DOHH2 (cell line): ENCODE data around the gene GRM2.

Experiments used
- H3F3A ChIP-seq: fragments of 200-600 bp; sonication (generic), shearing (Covaris generic); 2 replicates; pipeline ENCODE4 v1.6.0; 2016; ENCODE audit warnings: antibody characterized with exemption, mild to moderate bottlenecking; ENCODE audit not compliant: control insufficient read depth, insufficient read depth
- H3K27ac ChIP-seq: fragments of 200-600 bp; sonication (generic); 2 replicates; pipeline ENCODE4 v1.5.1; 2014; ENCODE audit warnings: low read depth, mild to moderate bottlenecking, low read length, moderate library complexity
- H3K27me3 ChIP-seq: fragments of 200-600 bp; sonication (generic); 2 replicates; pipeline ENCODE4 v1.6.1; 2014; ENCODE audit warnings: mild to moderate bottlenecking, low read length, mixed read lengths; ENCODE audit not compliant: control insufficient read depth
- H3K36me3 ChIP-seq: fragments of 200-600 bp; sonication (generic); 2 replicates; pipeline ENCODE4 v1.6.1; 2014; ENCODE audit warnings: mild to moderate bottlenecking, low read length, moderate library complexity, mixed read lengths; ENCODE audit not compliant: control insufficient read depth
- H3K4me1 ChIP-seq: fragments of 200-600 bp; sonication (generic); 2 replicates; pipeline ENCODE4 v1.6.1; 2014; ENCODE audit warnings: mild to moderate bottlenecking, low read length, mixed read lengths; ENCODE audit not compliant: control insufficient read depth
- H3K4me2 ChIP-seq: fragments of 200-600 bp; sonication (generic); 2 replicates; pipeline ENCODE4 v1.6.0; 2014; ENCODE audit warnings: mild to moderate bottlenecking, low read length, moderate library complexity
- H3K4me3 ChIP-seq: fragments of 200-600 bp; sonication (generic); 2 replicates; pipeline ENCODE4 v1.5.1; 2014; ENCODE audit warnings: mild to moderate bottlenecking, low read length, mixed read lengths
- H3K79me2 ChIP-seq: fragments of 200-600 bp; sonication (generic); 2 replicates; pipeline ENCODE4 v1.6.1; 2014; ENCODE audit warnings: mild to moderate bottlenecking, low read length, mixed read lengths; ENCODE audit not compliant: control insufficient read depth
- H3K9me2 ChIP-seq: fragments of 200-600 bp; sonication (generic); replicated peaks from 2 replicates; pipeline ENCODE4 v1.6.1; 2014; ENCODE audit warnings: mild to moderate bottlenecking, low read length, mixed read lengths; ENCODE audit not compliant: control insufficient read depth
- H3K9me3 ChIP-seq: fragments of 200-600 bp; sonication (generic); 2 replicates; pipeline ENCODE4 v1.6.1; 2014; ENCODE audit warnings: antibody characterized with exemption, low read length, mixed read lengths; ENCODE audit not compliant: control insufficient read depth, insufficient read depth
- H4K20me1 ChIP-seq: fragments of 200-600 bp; sonication (generic); 2 replicates; pipeline ENCODE4 v1.6.0; 2014; ENCODE audit warnings: low read depth, mild to moderate bottlenecking, antibody characterized with exemption, low read length, moderate library complexity; ENCODE audit not compliant: control insufficient read depth, insufficient read depth
- CTCF ChIP-seq: fragments of 200-600 bp; sonication (generic); IDR thresholded peaks from one replicate; pipeline ENCODE4 v1.5.1; 2014; ENCODE audit warnings: antibody characterized with exemption, mild to moderate bottlenecking, low read depth, low read length; ENCODE audit not compliant: poor library complexity, severe bottlenecking
- EZH2phosphoT487 ChIP-seq: fragments of 200-600 bp; sonication (generic); IDR thresholded peaks from 2 replicates; pipeline ENCODE4 v1.6.1; 2017; ENCODE audit warnings: borderline replicate concordance, mild to moderate bottlenecking, antibody characterized with exemption, low read length, moderate library complexity, mixed read lengths

The GRM2 gene

GRCh38 chr3:51711352-51712037 is 4.6 kb downstream of the GRM2 start:
- Histone ChIP-seq H3K9me2 (no peaks in the 10 kb centered on the region), H3K4me1 (peaks cover 3% of the 10 kb centered on the region; the same call in 1 of the 2 replicates), H3K9me3 (no peaks in the 10 kb centered on the region), H3K4me2 (no peak overlapping the region), H3K36me3 (no peaks in the 10 kb centered on the region), H3K4me3 (no peak overlapping the region), H4K20me1 (no peaks in the 10 kb centered on the region), H3F3A (no peaks in the 10 kb centered on the region), H3K27me3 (no peaks in the 10 kb centered on the region), H3K79me2 (no peaks in the 10 kb centered on the region), H3K27ac (no peak overlapping the region)
- TF ChIP-seq CTCF (no peak), EZH2phosphoT487 (no peak)

- Histone ChIP-seq H3K9me2 (no peaks in the 10 kb centered on the region), H3K4me1 (peaks cover 8% of the 10 kb centered on the region; the same call in 1 of the 2 replicates), H3K4me3 (no peak overlapping the region), H3K9me3 (no peaks in the 10 kb centered on the region), H3K4me2 (no peak overlapping the region), H3K79me2 (no peaks in the 10 kb centered on the region), H3K27ac (no peak overlapping the region), H3F3A (no peaks in the 10 kb centered on the region), H3K27me3 (no peaks in the 10 kb centered on the region), H3K36me3 (no peaks in the 10 kb centered on the region), H4K20me1 (no peaks in the 10 kb centered on the region)
- no peak for TF ChIP-seq EZH2phosphoT487
- no peak for TF ChIP-seq CTCF
Observed at GRCh38 chr3:51712038-51712420, 5.2 kb downstream of the GRM2 start.

- no peaks in the 10 kb centered on the region for H3F3A ChIP-seq
- H3K4me2 ChIP-seq = no peak overlapping the region
- H3K79me2 ChIP-seq = no peaks in the 10 kb centered on the region
- peaks cover 11% of the 10 kb centered on the region; the same call in 1 of the 2 replicates for H3K4me1 ChIP-seq
- no peaks in the 10 kb centered on the region for H3K27me3 ChIP-seq
- H3K4me3 ChIP-seq = no peak overlapping the region
- H3K36me3 ChIP-seq = no peaks in the 10 kb centered on the region
- TF ChIP-seq CTCF = no peak
- H3K9me3 ChIP-seq = no peaks in the 10 kb centered on the region
- no peak overlapping the region for H3K27ac ChIP-seq
- H3K9me2 ChIP-seq = no peaks in the 10 kb centered on the region
- H4K20me1 ChIP-seq = no peaks in the 10 kb centered on the region
Observed at GRCh38 chr3:51712511-51712931, 5.7 kb downstream of the GRM2 start.
